K562 (cell line): Measurements from ENCODE around the gene KCND1. TPM values are rescaled to one million over a fixed set of nuclear protein-coding genes. Genes with fewer than 3 reads are reported as not detected.

ENCODE experiments used
- HNRNPUL1 ChIP-seq: fragments of 200-400 bp; formaldehyde crosslinking; IDR thresholded peaks from 2 replicates; pipeline ENCODE4 v1.6.1; 2017; ENCODE audit warnings: low read length
- NUFIP1 ChIP-seq: fragments of 450-650 bp; IDR thresholded peaks from 2 replicates; pipeline ENCODE4 v1.6.1; 2018; ENCODE audit not compliant: partially characterized antibody
- SRF ChIP-seq, 2 experiments: fragments of 250-450, 450-650 bp in 1 of 2; sonication (Bioruptor Pico) in 1 of 2; sonication (generic) in 1 of 2; formaldehyde crosslinking; IDR thresholded peaks; 2 replicates each; pipeline versions ENCODE4 v1.5.0 to v1.5.1; 2020 to 2022; ENCODE audit warnings: mild to moderate bottlenecking in 1 of 2, missing genetic modification reagents in 1 of 2
- TBP ChIP-seq: optimal IDR thresholded peaks from 2 replicates; pipeline ENCODE3; 2011; ENCODE audit warnings: low read depth, low read length, improper control_type of control experiment
- YY1 ChIP-seq, 3 experiments: IDR thresholded peaks; 2 replicates each; pipeline ENCODE4 v1.6.1; 2011; ENCODE audit warnings: low read length in 2 of 3, mild to moderate bottlenecking in 2 of 3, moderate library complexity in 2 of 3, borderline replicate concordance in 1 of 3, control low read depth in 1 of 3, low read depth in 1 of 3; ENCODE audit not compliant: insufficient read depth in 3 of 3, insufficient replicate concordance in 2 of 3, control insufficient read depth in 1 of 3, insufficient read length in 1 of 3; ENCODE audit errors: extremely low read depth in 1 of 3
- ZBTB7A ChIP-seq: IDR thresholded peaks from 2 replicates; pipeline ENCODE4 v1.6.1; 2011; ENCODE audit warnings: low read depth, mild to moderate bottlenecking, low read length, moderate library complexity, borderline replicate concordance; ENCODE audit not compliant: control insufficient read depth
- ZBTB8A ChIP-seq: fragments of 450-650 bp; IDR thresholded peaks from 2 replicates; pipeline ENCODE4 v1.6.1; 2018; ENCODE audit warnings: mild to moderate bottlenecking, moderate library complexity; ENCODE audit not compliant: partially characterized antibody
- polyA plus RNA-seq, 8 experiments: library from polyadenylated mRNA; depleted of rRNA in 4 of 8; stranded (reverse) in 5 of 8; unstranded in 3 of 8; fragments of >200 nt; fragmentation: Nextera tagmentation in 2 of 8; fragmentation: Illumina TruSeq in 1 of 8; extraction: Ambion mirVana in 2 of 8; extraction: Trizol in 1 of 8; gene quantifications; 2 replicates each; pipeline versions ENCODE4 v1.2.1 to v1.2.3, GENCODE V29; 2011 to 2014; ENCODE audit warnings: inconsistent platforms in 1 of 8, missing spikeins in 1 of 8
- total RNA-seq, 7 experiments: library from RNA; depleted of rRNA in 6 of 7; stranded (reverse); fragments of >200 nt in 6 of 7; fragmentation: Illumina TruSeq in 2 of 7; extraction: Trizol in 2 of 7; gene quantifications; 2 replicates each; pipeline versions ENCODE4 v1.2.1 to v1.2.3, GENCODE V29; 2011 to 2021; ENCODE audit warnings: low replicate concordance in 1 of 7
- TF ChIP-seq, protein P1 (sequence below), 2 experiments: fragments of 250-450 bp in 1 of 2; fragments of 450-650 bp in 1 of 2; sonication (Bioruptor Pico) in 1 of 2; IDR thresholded peaks; 2 replicates each; pipeline versions ENCODE4 v1.6.1 to v1.8.0; 2016 to 2021; ENCODE audit warnings: mild to moderate bottlenecking in 2 of 2, moderate library complexity in 2 of 2, missing compliant biosample characterization in 1 of 2, missing genetic modification characterization in 1 of 2
- TF ChIP-seq, protein P2 (sequence below): sonication (generic); formaldehyde crosslinking; IDR thresholded peaks from 2 replicates; pipeline ENCODE4 v1.8.1; 2023; ENCODE audit warnings: mild to moderate bottlenecking, missing genetic modification reagents
- TF ChIP-seq, protein P3 (sequence below): fragments of 450-650 bp; conservative IDR thresholded peaks from 2 replicates; pipeline ENCODE4 v1.6.1; 2016; ENCODE audit warnings: missing genetic modification characterization, low read depth, mild to moderate bottlenecking, control low read depth, missing compliant biosample characterization
- TF ChIP-seq, protein P4 (sequence below): fragments of 200-400 bp; formaldehyde crosslinking; IDR thresholded peaks from 2 replicates; pipeline ENCODE4 v1.6.1; 2017; ENCODE audit warnings: mild to moderate bottlenecking, low read depth, low read length, moderate library complexity
- TF ChIP-seq, protein P5 (sequence below): fragments of 250-450 bp; sonication (Bioruptor Pico); IDR thresholded peaks from 2 replicates; pipeline ENCODE4 v1.4.0; 2020

Gene KCND1
- total and polyA plus RNA-seq, 9 of the 15 experiments (the other 6 are each of a cell fraction or from before 2014, with no cell fraction given): 0.06 to 0.83 (median 0.39) TPM; not detected in 1

DNA sequence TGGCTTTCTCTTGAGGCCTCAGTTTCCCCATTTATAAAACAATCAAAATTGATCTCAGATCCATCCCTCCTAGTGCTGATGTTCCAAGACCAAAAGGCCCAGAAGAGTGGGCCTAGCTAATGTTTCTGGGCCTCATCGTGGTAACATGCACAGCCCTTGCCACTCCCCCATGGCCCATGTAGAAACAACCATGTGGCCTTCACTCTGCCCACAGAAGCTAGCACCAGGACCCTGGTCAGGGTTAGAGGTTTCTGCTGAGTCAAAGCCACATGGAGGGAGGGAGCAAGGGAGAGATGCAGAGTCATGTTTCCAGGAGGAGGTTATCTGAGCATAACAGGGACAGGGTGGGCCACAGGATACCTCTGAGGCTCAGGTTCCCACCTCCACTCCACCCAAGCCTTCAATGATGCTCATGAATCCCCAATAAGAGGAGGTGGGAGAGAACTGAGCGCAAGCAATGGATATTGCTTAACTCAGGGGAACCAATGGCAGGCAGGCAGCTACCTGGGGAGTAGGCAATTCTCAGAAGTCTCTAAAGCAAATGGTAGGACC, 31.2 kb downstream of the KCND1 start (continued):
- TF ChIP-seq, protein P1, sequence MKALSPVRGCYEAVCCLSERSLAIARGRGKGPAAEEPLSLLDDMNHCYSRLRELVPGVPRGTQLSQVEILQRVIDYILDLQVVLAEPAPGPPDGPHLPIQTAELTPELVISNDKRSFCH (CRISPR knock-in tag; IDR thresholded peaks at IDR 0.05): no peak
- TF ChIP-seq, protein P1 (tag; IDR thresholded peaks at IDR 0.05): no peak
- TF ChIP-seq ZBTB8A: no peak
- TF ChIP-seq, protein P2, sequence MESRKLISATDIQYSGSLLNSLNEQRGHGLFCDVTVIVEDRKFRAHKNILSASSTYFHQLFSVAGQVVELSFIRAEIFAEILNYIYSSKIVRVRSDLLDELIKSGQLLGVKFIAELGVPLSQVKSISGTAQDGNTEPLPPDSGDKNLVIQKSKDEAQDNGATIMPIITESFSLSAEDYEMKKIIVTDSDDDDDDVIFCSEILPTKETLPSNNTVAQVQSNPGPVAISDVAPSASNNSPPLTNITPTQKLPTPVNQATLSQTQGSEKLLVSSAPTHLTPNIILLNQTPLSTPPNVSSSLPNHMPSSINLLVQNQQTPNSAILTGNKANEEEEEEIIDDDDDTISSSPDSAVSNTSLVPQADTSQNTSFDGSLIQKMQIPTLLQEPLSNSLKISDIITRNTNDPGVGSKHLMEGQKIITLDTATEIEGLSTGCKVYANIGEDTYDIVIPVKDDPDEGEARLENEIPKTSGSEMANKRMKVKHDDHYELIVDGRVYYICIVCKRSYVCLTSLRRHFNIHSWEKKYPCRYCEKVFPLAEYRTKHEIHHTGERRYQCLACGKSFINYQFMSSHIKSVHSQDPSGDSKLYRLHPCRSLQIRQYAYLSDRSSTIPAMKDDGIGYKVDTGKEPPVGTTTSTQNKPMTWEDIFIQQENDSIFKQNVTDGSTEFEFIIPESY (CRISPR knock-in tag): no peak
- TF ChIP-seq YY1 (IDR thresholded peaks at IDR 0.05; ENCODE audit: borderline replicate concordance in 1 of 3, control insufficient read depth in 1 of 3, extremely low read depth in 1 of 3, insufficient read depth in 3 of 3, insufficient read length in 1 of 3, insufficient replicate concordance in 2 of 3, low read depth in 1 of 3, low read length in 2 of 3): no peak
- TF ChIP-seq, protein P3, sequence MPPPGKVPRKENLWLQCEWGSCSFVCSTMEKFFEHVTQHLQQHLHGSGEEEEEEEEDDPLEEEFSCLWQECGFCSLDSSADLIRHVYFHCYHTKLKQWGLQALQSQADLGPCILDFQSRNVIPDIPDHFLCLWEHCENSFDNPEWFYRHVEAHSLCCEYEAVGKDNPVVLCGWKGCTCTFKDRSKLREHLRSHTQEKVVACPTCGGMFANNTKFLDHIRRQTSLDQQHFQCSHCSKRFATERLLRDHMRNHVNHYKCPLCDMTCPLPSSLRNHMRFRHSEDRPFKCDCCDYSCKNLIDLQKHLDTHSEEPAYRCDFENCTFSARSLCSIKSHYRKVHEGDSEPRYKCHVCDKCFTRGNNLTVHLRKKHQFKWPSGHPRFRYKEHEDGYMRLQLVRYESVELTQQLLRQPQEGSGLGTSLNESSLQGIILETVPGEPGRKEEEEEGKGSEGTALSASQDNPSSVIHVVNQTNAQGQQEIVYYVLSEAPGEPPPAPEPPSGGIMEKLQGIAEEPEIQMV (tag): peak; percentile 35; the same call in 1 of the 2 replicates
- TF ChIP-seq NUFIP1: no peak
- TF ChIP-seq, protein P4, sequence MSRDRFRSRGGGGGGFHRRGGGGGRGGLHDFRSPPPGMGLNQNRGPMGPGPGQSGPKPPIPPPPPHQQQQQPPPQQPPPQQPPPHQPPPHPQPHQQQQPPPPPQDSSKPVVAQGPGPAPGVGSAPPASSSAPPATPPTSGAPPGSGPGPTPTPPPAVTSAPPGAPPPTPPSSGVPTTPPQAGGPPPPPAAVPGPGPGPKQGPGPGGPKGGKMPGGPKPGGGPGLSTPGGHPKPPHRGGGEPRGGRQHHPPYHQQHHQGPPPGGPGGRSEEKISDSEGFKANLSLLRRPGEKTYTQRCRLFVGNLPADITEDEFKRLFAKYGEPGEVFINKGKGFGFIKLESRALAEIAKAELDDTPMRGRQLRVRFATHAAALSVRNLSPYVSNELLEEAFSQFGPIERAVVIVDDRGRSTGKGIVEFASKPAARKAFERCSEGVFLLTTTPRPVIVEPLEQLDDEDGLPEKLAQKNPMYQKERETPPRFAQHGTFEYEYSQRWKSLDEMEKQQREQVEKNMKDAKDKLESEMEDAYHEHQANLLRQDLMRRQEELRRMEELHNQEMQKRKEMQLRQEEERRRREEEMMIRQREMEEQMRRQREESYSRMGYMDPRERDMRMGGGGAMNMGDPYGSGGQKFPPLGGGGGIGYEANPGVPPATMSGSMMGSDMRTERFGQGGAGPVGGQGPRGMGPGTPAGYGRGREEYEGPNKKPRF: no peak
- no peak for TF ChIP-seq HNRNPUL1
- TF ChIP-seq, protein P5, sequence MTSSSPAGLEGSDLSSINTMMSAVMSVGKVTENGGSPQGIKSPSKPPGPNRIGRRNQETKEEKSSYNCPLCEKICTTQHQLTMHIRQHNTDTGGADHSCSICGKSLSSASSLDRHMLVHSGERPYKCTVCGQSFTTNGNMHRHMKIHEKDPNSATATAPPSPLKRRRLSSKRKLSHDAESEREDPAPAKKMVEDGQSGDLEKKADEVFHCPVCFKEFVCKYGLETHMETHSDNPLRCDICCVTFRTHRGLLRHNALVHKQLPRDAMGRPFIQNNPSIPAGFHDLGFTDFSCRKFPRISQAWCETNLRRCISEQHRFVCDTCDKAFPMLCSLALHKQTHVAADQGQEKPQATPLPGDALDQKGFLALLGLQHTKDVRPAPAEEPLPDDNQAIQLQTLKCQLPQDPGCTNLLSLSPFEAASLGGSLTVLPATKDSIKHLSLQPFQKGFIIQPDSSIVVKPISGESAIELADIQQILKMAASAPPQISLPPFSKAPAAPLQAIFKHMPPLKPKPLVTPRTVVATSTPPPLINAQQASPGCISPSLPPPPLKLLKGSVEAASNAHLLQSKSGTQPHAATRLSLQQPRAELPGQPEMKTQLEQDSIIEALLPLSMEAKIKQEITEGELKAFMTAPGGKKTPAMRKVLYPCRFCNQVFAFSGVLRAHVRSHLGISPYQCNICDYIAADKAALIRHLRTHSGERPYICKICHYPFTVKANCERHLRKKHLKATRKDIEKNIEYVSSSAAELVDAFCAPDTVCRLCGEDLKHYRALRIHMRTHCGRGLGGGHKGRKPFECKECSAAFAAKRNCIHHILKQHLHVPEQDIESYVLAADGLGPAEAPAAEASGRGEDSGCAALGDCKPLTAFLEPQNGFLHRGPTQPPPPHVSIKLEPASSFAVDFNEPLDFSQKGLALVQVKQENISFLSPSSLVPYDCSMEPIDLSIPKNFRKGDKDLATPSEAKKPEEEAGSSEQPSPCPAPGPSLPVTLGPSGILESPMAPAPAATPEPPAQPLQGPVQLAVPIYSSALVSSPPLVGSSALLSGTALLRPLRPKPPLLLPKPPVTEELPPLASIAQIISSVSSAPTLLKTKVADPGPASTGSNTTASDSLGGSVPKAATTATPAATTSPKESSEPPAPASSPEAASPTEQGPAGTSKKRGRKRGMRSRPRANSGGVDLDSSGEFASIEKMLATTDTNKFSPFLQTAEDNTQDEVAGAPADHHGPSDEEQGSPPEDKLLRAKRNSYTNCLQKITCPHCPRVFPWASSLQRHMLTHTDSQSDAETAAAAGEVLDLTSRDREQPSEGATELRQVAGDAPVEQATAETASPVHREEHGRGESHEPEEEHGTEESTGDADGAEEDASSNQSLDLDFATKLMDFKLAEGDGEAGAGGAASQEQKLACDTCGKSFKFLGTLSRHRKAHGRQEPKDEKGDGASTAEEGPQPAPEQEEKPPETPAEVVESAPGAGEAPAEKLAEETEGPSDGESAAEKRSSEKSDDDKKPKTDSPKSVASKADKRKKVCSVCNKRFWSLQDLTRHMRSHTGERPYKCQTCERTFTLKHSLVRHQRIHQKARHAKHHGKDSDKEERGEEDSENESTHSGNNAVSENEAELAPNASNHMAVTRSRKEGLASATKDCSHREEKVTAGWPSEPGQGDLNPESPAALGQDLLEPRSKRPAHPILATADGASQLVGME (CRISPR knock-in tag): no peak
- peak; percentile 83; the same call in 1 of the 2 replicates for TF ChIP-seq ZBTB7A
- no peak for TF ChIP-seq SRF (CRISPR knock-in tag; IDR thresholded peaks at IDR 0.05)
- no peak for TF ChIP-seq TBP
